Stimulated activated CD4-positive, alpha-beta T cell treated with anti-CD3 and anti-CD28 coated beads, Interleukin-1b, Interleukin-23, amount 100 ng/mL, for 4 hours (primary cell): ENCODE measurements around the gene FAM13B.
"Not testable (repeated sequence)": the region's sequence is repeated elsewhere in the genome, so short reads cannot be mapped to it uniquely, and the experiment has no call there.

Experiments used
- DNase-seq, 2 donors: peaks; one replicate each; pipeline ENCODE4 v3.0.0-alpha.2; 2020; ENCODE audit warnings: low read depth in 2 of 2

Gene FAM13B

GRCh38 chr5:137975208-137975607, 57.7 kb downstream of the FAM13B start:
- no peak for DNase-seq

GRCh38 chr5:137970384-137970783, 62.5 kb downstream of the FAM13B start:
- DNase-seq: not testable (repeated sequence)

GRCh38 chr5:137960819-137961218, 72.1 kb downstream of the FAM13B start:
- no peak for DNase-seq

GRCh38 chr5:137960141-137960540, 72.7 kb downstream of the FAM13B start:
- no peak for DNase-seq

GRCh38 chr5:137959488-137959887, 73.4 kb downstream of the FAM13B start:
- no peak for DNase-seq

GRCh38 chr5:137957948-137958347, 74.9 kb downstream of the FAM13B start:
- no peak for DNase-seq

- no peak for DNase-seq
These were observed 78.6 kb downstream of the FAM13B start for GRCh38 chr5:137954131-137954879.

- no peak for DNase-seq
These were observed 87.1 kb downstream of the FAM13B start for GRCh38 chr5:137945825-137946224.

GRCh38 chr5:137944280-137944679, 88.6 kb downstream of the FAM13B start:
- not testable (repeated sequence) for DNase-seq

- DNase-seq: no peak
These were observed 93.5 kb downstream of the FAM13B start for GRCh38 chr5:137939331-137939730.

GRCh38 chr5:137938751-137939143, 94.1 kb downstream of the FAM13B start:
- DNase-seq: no peak

- DNase-seq: no peak
These were observed 94.7 kb downstream of the FAM13B start for GRCh38 chr5:137937994-137938750.

GRCh38 chr5:137935694-137936093, 97.2 kb downstream of the FAM13B start:
- DNase-seq: no peak

GRCh38 chr5:137935190-137935589, 97.7 kb downstream of the FAM13B start:
- no peak for DNase-seq

GRCh38 chr5:137933491-137933911, 99.4 kb downstream of the FAM13B start:
- no peak for DNase-seq

GRCh38 chr5:137932800-137933199, 100.1 kb downstream of the FAM13B start:
- DNase-seq: no peak

GRCh38 chr5:137923856-137924255, 109.0 kb downstream of the FAM13B start:
- DNase-seq: no peak

GRCh38 chr5:137921931-137922330, 110.9 kb downstream of the FAM13B start:
- no peak for DNase-seq

GRCh38 chr5:137916923-137917322, 116.0 kb downstream of the FAM13B start:
- no peak for DNase-seq

GRCh38 chr5:137914758-137915157, 118.1 kb downstream of the FAM13B start:
- DNase-seq: no peak

- DNase-seq: no peak
These were observed 130.3 kb downstream of the FAM13B start for GRCh38 chr5:137902408-137903133.

GRCh38 chr5:137901011-137901817, 131.7 kb downstream of the FAM13B start:
- no peak for DNase-seq
